Measurements from ENCODE around the gene ALDH16A1.
"Not testable (repeated sequence)": the region's sequence is repeated elsewhere in the genome, so short reads cannot be mapped to it uniquely, and the experiment has no call there.

The ALDH16A1 gene

GRCh38 chr19:49441210-49441959 lies 11.6 kb upstream of the ALDH16A1 start, which contains the start of gene SLC17A7:
Gene SLC17A7, minus strand, starts transcription at chr19:49441527. Its CDS starts 148 bp downstream, at chr19:49441379.
- DNase-seq: peak; percentile 49 to 56

GRCh38 chr19:49441960-49442350 lies 11.1 kb upstream of the ALDH16A1 start:
- DNase-seq: no peak

- DNase-seq: no peak
Measured at GRCh38 chr19:49442354-49442753, 10.7 kb upstream of the ALDH16A1 start.

GRCh38 chr19:49442771-49443365 lies 10.2 kb upstream of the ALDH16A1 start:
- peak; percentile 49 to 62 for DNase-seq

GRCh38 chr19:49443366-49444099 lies 9.5 kb upstream of the ALDH16A1 start:
- DNase-seq: peak; percentile 93

GRCh38 chr19:49444100-49444700 lies 8.8 kb upstream of the ALDH16A1 start:
- not testable (repeated sequence) for DNase-seq

- no peak for DNase-seq
Measured at GRCh38 chr19:49445997-49446396, 7.0 kb upstream of the ALDH16A1 start.

GRCh38 chr19:49447485-49448431 lies 5.3 kb upstream of the ALDH16A1 start:
- no peak for DNase-seq

- DNase-seq: no peak
Measured at GRCh38 chr19:49448432-49448786, 4.6 kb upstream of the ALDH16A1 start.

GRCh38 chr19:49450405-49450804 lies 2.6 kb upstream of the ALDH16A1 start:
- DNase-seq: no peak

GRCh38 chr19:49451430-49452181 lies 1.4 kb upstream of the ALDH16A1 start, which contains the start of gene PIH1D1:
Gene PIH1D1, minus strand, starts transcription at chr19:49451814. Its CDS starts 240 bp downstream, at chr19:49451574.
- peak; percentile 98 for DNase-seq

GRCh38 chr19:49453757-49454240 lies 774 bp downstream of the ALDH16A1 start:
- peak in 1 of 2 donors; percentile 40 for DNase-seq

GRCh38 chr19:49455773-49456172 lies 2.7 kb downstream of the ALDH16A1 start:
- DNase-seq: no peak

GRCh38 chr19:49456326-49456725 lies 3.3 kb downstream of the ALDH16A1 start:
- DNase-seq: no peak

- no peak for DNase-seq
Measured at GRCh38 chr19:49458567-49458903, 5.5 kb downstream of the ALDH16A1 start.

- no peak for DNase-seq
Measured at GRCh38 chr19:49459388-49459787, 6.4 kb downstream of the ALDH16A1 start.

- not testable (repeated sequence) for DNase-seq
Measured at GRCh38 chr19:49461130-49461529, 8.1 kb downstream of the ALDH16A1 start.

GRCh38 chr19:49461656-49462055 lies 8.6 kb downstream of the ALDH16A1 start:
- DNase-seq: no peak

- DNase-seq: no peak
Measured at GRCh38 chr19:49462492-49462891, 9.5 kb downstream of the ALDH16A1 start.

- DNase-seq: no peak
Measured at GRCh38 chr19:49463960-49464740, 11.1 kb downstream of the ALDH16A1 start.
